Body of pancreas (tissue), 4 donors: ENCODE measurements around the gene MRPL49. TPM values are rescaled to one million over a fixed set of nuclear protein-coding genes. Genes with fewer than 3 reads are reported as not detected.
A peak's percentile ranks its signal among the peaks of the same experiment; 100 is the strongest.
"Not testable (repeated sequence)": the region's sequence is repeated elsewhere in the genome, so short reads cannot be mapped to it uniquely, and the experiment has no call there.

Experiments used
- ATAC-seq: fragments of 150-250 bp; one replicate; pipeline ENCODE4 v1.9.1; 2016
- DNase-seq, 4 donors: peaks; one replicate each; pipeline ENCODE4 v3.0.0-alpha.2; 2019
- H3K27ac ChIP-seq, 4 donors: fragments of 200-600 bp; sonication (generic); 1 replicate in 3 of 4; 2 replicates in 1 of 4; pipeline versions ENCODE4 v1.5.1 to v1.6.1; 2016 to 2019; ENCODE audit warnings: mild to moderate bottlenecking in 1 of 4, mixed read lengths in 1 of 4, moderate library complexity in 1 of 4
- H3K27me3 ChIP-seq, 2 donors: fragments of 200-600 bp; sonication (generic); one replicate each; pipeline ENCODE4 v1.6.0; 2016; ENCODE audit warnings: mild to moderate bottlenecking in 1 of 2
- H3K36me3 ChIP-seq, 2 donors: fragments of 200-600 bp; sonication (generic); replicated peaks in 1 of 2; 2 replicates each; pipeline ENCODE4 v1.5.1; 2016; ENCODE audit warnings: low read depth in 2 of 2; ENCODE audit not compliant: insufficient read depth in 1 of 2
- H3K4me1 ChIP-seq: fragments of 200-600 bp; sonication (generic); one replicate; pipeline ENCODE4 v1.6.0; 2016
- H3K4me3 ChIP-seq, 2 donors: fragments of 200-600 bp; sonication (generic); 1 replicate in 1 of 2; 2 replicates in 1 of 2; pipeline ENCODE4 v1.5.1; 2016 to 2019
- H3K9me3 ChIP-seq, 3 donors: fragments of 200-600 bp; sonication (generic); 1 replicate in 2 of 3; 2 replicates in 1 of 3; pipeline ENCODE4 v1.5.1; 2016
- POLR2A ChIP-seq, 3 donors: fragments of 450-650 bp; IDR thresholded peaks; one replicate each; pipeline ENCODE4 v1.6.1; 2016; ENCODE audit warnings: antibody characterized with exemption in 3 of 3, mild to moderate bottlenecking in 2 of 3
- WGBS, 2 donors: methylation state at CpG; one replicate each; pipeline ENCODE4 v1.1.5; 2017; 5-methylcytosine and 5-hydroxymethylcytosine counted together
- intact Hi-C: fragments of 100-400 bp; cut with DNase I; formaldehyde crosslinking; loops from one replicate; pipeline ENCODE4 v1.15.1; 2023
- total RNA-seq, 2 donors: library from RNA; depleted of rRNA; stranded (reverse); fragments of >200 nt; gene quantifications; one replicate each; pipeline ENCODE4 v1.1.0, GENCODE V29; 2016
- TF ChIP-seq, protein P1 (sequence below), 7 experiments: fragments of 450-650 bp in 4 of 7; fragments of 200-600 bp in 3 of 7; sonication (generic) in 3 of 7; IDR thresholded peaks; one replicate each; pipeline ENCODE4 v1.5.1; 2016 to 2019; ENCODE audit warnings: antibody characterized with exemption in 7 of 7

The MRPL49 gene
- total RNA-seq, 2 donors from 2014 or later, result 34.2 to 35.6 TPM

DNA sequence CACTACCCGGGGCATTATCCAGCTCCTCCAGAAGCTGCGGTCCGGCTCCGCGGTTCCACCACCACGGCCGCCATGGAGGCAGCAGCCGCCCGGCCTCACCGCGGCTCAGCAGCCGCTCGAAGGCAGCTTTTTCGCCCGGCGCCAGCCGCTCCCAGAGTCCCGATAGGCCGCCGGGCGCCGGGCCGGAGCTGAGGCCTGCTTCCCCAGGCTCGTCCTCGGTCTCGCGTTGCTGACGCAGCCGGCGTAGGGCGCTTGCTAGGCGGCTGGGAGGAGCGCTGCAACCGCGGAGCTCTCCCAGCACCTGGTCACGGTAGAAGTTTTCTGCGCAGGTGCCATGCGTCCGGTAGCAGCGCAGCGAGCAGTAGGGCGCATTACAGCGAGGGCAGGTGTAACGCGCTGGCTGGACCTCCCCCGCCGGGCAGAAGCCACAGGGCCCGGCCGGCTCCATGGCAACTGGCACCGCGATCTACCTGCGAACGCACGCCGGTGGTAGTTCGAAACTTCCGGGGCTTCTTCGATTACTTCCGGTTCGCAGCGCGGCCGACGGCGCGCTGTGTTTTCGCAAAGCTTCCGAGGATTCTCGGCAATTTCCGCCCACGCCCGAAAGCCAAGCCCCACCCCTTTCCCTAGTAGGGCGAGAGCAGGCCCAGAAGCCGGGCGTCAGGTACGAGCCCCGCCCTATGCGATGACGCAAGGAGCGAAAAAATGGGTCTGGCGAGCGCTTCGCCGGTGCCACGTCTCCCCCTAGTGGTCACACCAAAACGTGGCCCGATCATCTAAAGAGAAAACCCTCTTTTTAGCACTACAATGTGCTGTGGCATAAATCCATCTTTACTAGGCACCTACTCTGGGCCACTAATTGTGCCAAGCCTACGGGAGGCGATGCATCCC lies 4.7 kb upstream of the MRPL49 start, which contains the start of gene ZNHIT2:
TSS of gene ZNHIT2 (minus strand) at position 496 of the 891 bp plus-strand sequence. CDS start at position 448, 48 bp downstream.
- Histone ChIP-seq H3K27ac (peak within 1 kb of the TSS; percentile 71 to 96 (median 91)), H3K9me3 (no peaks in the 10 kb centered on the region), H3K36me3 (peaks cover 0 to 7% of the 10 kb centered on the region in 2 donors), H3K4me1 (peaks cover 61% of the 10 kb centered on the region), H3K4me3 (peak within 1 kb of the TSS; percentile 52 to 69), H3K27me3 (no peaks in the 10 kb centered on the region)
- intact Hi-C loops, result no loop called here
- WGBS, 2 donors, result 0% methylated on average over 18 to 87 of the region's 89 CpGs
- DNase-seq (peak; percentile 100), ATAC-seq (peak; percentile 83)
- TF ChIP-seq POLR2A (IDR thresholded peaks at IDR 0.05), result peak; percentile 73 to 92 (median 90)
- TF ChIP-seq, protein P1, sequence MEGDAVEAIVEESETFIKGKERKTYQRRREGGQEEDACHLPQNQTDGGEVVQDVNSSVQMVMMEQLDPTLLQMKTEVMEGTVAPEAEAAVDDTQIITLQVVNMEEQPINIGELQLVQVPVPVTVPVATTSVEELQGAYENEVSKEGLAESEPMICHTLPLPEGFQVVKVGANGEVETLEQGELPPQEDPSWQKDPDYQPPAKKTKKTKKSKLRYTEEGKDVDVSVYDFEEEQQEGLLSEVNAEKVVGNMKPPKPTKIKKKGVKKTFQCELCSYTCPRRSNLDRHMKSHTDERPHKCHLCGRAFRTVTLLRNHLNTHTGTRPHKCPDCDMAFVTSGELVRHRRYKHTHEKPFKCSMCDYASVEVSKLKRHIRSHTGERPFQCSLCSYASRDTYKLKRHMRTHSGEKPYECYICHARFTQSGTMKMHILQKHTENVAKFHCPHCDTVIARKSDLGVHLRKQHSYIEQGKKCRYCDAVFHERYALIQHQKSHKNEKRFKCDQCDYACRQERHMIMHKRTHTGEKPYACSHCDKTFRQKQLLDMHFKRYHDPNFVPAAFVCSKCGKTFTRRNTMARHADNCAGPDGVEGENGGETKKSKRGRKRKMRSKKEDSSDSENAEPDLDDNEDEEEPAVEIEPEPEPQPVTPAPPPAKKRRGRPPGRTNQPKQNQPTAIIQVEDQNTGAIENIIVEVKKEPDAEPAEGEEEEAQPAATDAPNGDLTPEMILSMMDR (IDR thresholded peaks at IDR 0.05), result peak; percentile 90 to 99 (median 97)

GRCh38 chr11:65118097-65118837 lies 3.9 kb upstream of the MRPL49 start:
- ATAC-seq (no peak), DNase-seq (peak in 1 of 4 donors; percentile 9)
- WGBS, 2 donors, result 75 to 76% methylated on average over 18 of the region's 18 CpGs
- H3K27me3 ChIP-seq, result no peaks in the 10 kb centered on the region
- no peaks in the 10 kb centered on the region for H3K9me3 ChIP-seq
- H3K4me1 ChIP-seq, result peaks cover 61% of the 10 kb centered on the region
- peak overlapping the region; percentile 1 to 96 (median 66) for H3K27ac ChIP-seq
- no peak overlapping the region for H3K4me3 ChIP-seq
- intact Hi-C loops, result no loop called here
- TF ChIP-seq, protein P1 (IDR thresholded peaks at IDR 0.05), result no peak
- no peak for TF ChIP-seq POLR2A (IDR thresholded peaks at IDR 0.05)
- peaks cover 0 to 7% of the 10 kb centered on the region in 2 donors for H3K36me3 ChIP-seq

DNA sequence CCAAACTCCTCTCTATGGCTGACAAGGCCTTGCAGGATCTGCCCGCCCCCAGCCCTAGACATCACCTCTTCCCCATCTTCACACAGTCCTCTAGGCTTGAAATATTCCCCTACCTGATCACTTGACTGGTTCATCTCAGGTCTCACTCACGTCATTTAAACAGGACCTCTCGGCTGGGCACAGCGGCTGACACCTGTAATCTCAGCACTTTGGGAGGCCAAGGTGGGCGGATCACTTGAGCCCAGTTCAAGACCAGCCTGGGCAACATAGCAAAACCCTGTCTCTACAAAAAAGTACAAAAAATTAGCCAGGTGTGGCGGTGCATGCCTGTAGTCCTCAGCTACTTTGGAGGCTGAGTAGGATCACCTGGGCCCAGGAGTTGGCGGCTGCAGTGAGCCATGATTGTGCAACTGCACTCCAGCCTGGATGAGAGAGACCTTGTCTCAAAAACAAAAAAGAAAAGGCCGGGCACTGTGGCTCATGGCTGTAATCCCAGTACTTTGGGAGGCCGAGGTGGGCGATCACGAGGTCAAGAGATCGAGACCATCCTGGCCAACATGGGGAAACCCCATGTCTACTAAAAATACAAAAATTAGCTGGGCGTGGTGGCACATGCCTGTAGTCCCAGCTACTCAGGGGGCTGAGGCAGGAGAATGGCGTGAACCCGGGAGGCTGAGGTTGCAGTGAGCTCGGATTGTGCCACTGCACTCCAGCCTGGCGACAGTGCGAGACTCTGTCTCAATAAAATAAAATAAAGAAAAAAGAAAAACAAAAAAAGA lies 3.0 kb upstream of the MRPL49 start:
- H3K27me3 ChIP-seq, H3K9me3 ChIP-seq, ATAC-seq, H3K4me3 ChIP-seq, H3K36me3 ChIP-seq, intact Hi-C loops: not testable (repeated sequence)
- 74 to 78% methylated on average over 18 of the region's 18 CpGs for WGBS, 2 donors
- Histone ChIP-seq H3K27ac (peak overlapping the region in 2 of 4 donors; percentile 94 to 96), H3K4me1 (peaks cover 61% of the 10 kb centered on the region)
- peak in 1 of 4 donors; percentile 0 for DNase-seq

GRCh38 chr11:65119670-65119995 lies 2.5 kb upstream of the MRPL49 start:
- H3K27me3 ChIP-seq, result no peaks in the 10 kb centered on the region
- H3K27ac ChIP-seq, result no peak overlapping the region
- intact Hi-C loops, result no loop called here
- peaks cover 0 to 7% of the 10 kb centered on the region in 2 donors for H3K36me3 ChIP-seq
- ATAC-seq (no peak), DNase-seq (peak in 1 of 4 donors; percentile 0)
- TF ChIP-seq POLR2A (IDR thresholded peaks at IDR 0.05), result no peak
- TF ChIP-seq, protein P1 (IDR thresholded peaks at IDR 0.05), result no peak
- peaks cover 56% of the 10 kb centered on the region for H3K4me1 ChIP-seq
- no peak overlapping the region for H3K4me3 ChIP-seq
- no peaks in the 10 kb centered on the region for H3K9me3 ChIP-seq
